HEK293T (cell line): Measurements from ENCODE around the gene EDIL3.

Experiments
- CTCF ChIA-PET: fragments of 350-600 bp; formaldehyde crosslinking; extraction: SDS; loops from one replicate; lab custom pipeline; 2021; ENCODE audit warnings: antibody characterized with exemption, inconsistent platforms; lab: Yijun Ruan, JAX
- POLR2A ChIA-PET: fragments of 350-600 bp; formaldehyde crosslinking; extraction: SDS; loops from one replicate; lab custom pipeline; 2020; ENCODE audit warnings: antibody characterized with exemption, inconsistent platforms; lab: Yijun Ruan, JAX
- DNase-seq: peaks from one replicate; pipeline ENCODE4 v3.0.0; 2012; ENCODE audit warnings: mixed read lengths; ENCODE audit errors: extremely low spot score
- ARNT ChIP-seq: fragments of 450-650 bp; IDR thresholded peaks from 2 replicates; pipeline ENCODE4 v1.6.1; 2017; ENCODE audit warnings: mild to moderate bottlenecking
- BHLHE40 ChIP-seq: fragments of 450-650 bp; IDR thresholded peaks from 2 replicates; pipeline ENCODE4 v1.6.1; 2016; ENCODE audit warnings: mild to moderate bottlenecking, moderate library complexity, borderline replicate concordance
- CTBP1 ChIP-seq: fragments of 450-650 bp; IDR thresholded peaks from 2 replicates; pipeline ENCODE4 v1.6.1; 2016; ENCODE audit warnings: borderline replicate concordance
- ELF4 ChIP-seq: fragments of 450-650 bp; IDR thresholded peaks from 2 replicates; pipeline ENCODE4 v1.6.1; 2017; ENCODE audit warnings: antibody characterized with exemption
- FOXA1 ChIP-seq: fragments of 450-650 bp; IDR thresholded peaks from 2 replicates; pipeline ENCODE4 v1.6.1; 2016; ENCODE audit warnings: mild to moderate bottlenecking
- FOXK2 ChIP-seq: fragments of 450-650 bp; IDR thresholded peaks from 2 replicates; pipeline ENCODE4 v1.6.1; 2016; ENCODE audit warnings: mild to moderate bottlenecking
- FOXM1 ChIP-seq: fragments of 450-650 bp; IDR thresholded peaks from 2 replicates; pipeline ENCODE4 v1.6.1; 2017; ENCODE audit warnings: mild to moderate bottlenecking, borderline replicate concordance
- HDGF ChIP-seq: fragments of 450-650 bp; IDR thresholded peaks from 2 replicates; pipeline ENCODE4 v1.6.1; 2017; ENCODE audit warnings: antibody characterized with exemption, borderline replicate concordance
- L3MBTL2 ChIP-seq: fragments of 450-650 bp; conservative IDR thresholded peaks from 2 replicates; pipeline ENCODE4 v1.6.1; 2016; ENCODE audit warnings: mild to moderate bottlenecking
- LEF1 ChIP-seq: fragments of 450-650 bp; IDR thresholded peaks from 2 replicates; pipeline ENCODE4 v1.6.1; 2017; ENCODE audit warnings: mild to moderate bottlenecking, borderline replicate concordance
- NFRKB ChIP-seq: fragments of 450-650 bp; IDR thresholded peaks from 2 replicates; pipeline ENCODE4 v1.6.1; 2016; ENCODE audit warnings: mild to moderate bottlenecking, moderate library complexity
- PKNOX1 ChIP-seq: fragments of 450-650 bp; IDR thresholded peaks from 2 replicates; pipeline ENCODE4 v1.6.1; 2016
- SP1 ChIP-seq: fragments of 450-650 bp; IDR thresholded peaks from 2 replicates; pipeline ENCODE4 v1.6.1; 2017
- SUZ12 ChIP-seq: fragments of 450-650 bp; IDR thresholded peaks from 2 replicates; pipeline ENCODE4 v1.6.1; 2016; ENCODE audit warnings: mild to moderate bottlenecking
- TARDBP ChIP-seq: fragments of 450-650 bp; IDR thresholded peaks from 2 replicates; pipeline ENCODE4 v1.6.1; 2016
- ZNF384 ChIP-seq: fragments of 450-650 bp; IDR thresholded peaks from 2 replicates; pipeline ENCODE4 v1.6.1; 2016

Gene EDIL3

DNA sequence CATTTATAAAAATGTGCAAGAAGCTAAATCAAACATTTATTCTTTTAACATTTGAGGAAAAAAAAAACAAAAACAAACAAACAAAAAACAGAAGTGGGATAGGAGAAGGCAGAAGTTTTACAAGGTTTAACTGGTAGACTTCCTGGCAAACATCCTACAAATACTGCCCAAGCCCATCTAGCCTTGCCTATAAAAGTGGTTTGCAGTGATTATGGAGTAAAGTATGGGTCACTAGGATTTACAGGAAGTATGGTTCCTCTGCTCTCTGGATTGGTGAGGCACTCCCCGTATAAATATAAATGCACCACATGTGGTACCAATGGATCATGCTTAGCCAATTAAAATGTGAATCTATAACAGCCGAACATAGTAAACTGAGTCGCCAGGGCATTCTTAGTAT, 291.9 kb downstream of the EDIL3 start:
- TF ChIP-seq ELF4 (no peak), BHLHE40 (no peak)
- ChIA-PET POLR2A (no interaction called here), CTCF (no interaction called here)
- DNase-seq: no peak

- POLR2A ChIA-PET: no interaction called here
These were observed 293.4 kb downstream of the EDIL3 start for GRCh38 chr5:84091127-84091799.

DNA sequence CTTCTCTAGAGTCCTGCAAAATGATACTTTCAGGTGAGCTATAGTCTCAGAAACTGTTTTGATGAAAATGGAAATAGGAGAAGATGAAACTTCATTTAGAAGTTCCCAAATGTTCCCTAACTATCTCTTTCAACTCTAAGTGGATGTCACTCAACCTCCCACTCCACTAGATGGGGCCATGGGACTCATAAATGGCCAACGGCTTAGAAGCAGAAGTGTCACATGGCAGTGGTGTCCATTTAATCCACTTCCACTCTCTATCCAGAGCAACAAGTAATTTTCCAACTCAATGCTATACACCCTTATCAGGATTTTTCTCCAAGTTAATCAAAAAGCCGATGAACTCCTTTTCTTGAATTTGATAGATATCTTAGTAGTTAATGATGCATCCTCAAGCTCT, 295.7 kb downstream of the EDIL3 start:
- CTCF ChIA-PET: no interaction called here
- peak; percentile 11 for DNase-seq

More at GRCh38 chr5:84091127-84091799, 293.4 kb downstream of the EDIL3 start:
- TF ChIP-seq FOXA1 (no peak), SP1 (no peak), SUZ12 (no peak), FOXK2 (no peak), LEF1 (no peak), BHLHE40 (no peak), L3MBTL2 (no peak), ZNF384 (no peak), FOXM1 (no peak), TARDBP (no peak), PKNOX1 (no peak), NFRKB (no peak), ELF4 (no peak), HDGF (no peak), ARNT (no peak), CTBP1 (no peak)
- CTCF ChIA-PET: no interaction called here
- no peak for DNase-seq

GRCh38 chr5:84086511-84086910, 298.2 kb downstream of the EDIL3 start:
- no peak for TF ChIP-seq TARDBP
- no peak for TF ChIP-seq HDGF
- TF ChIP-seq ZNF384: no peak
- TF ChIP-seq LEF1: no peak
- CTCF ChIA-PET: no interaction called here
- POLR2A ChIA-PET: no interaction called here
- no peak for DNase-seq

More for the DNA sequence above, 295.7 kb downstream of the EDIL3 start:
- TF ChIP-seq FOXM1: no peak
- no peak for TF ChIP-seq BHLHE40
- TF ChIP-seq SP1: no peak
- TF ChIP-seq SUZ12: no peak
- TF ChIP-seq NFRKB: no peak
- peak; percentile 65 for TF ChIP-seq PKNOX1
- TF ChIP-seq FOXA1: no peak
- TF ChIP-seq FOXK2: no peak
- POLR2A ChIA-PET: no interaction called here

DNA sequence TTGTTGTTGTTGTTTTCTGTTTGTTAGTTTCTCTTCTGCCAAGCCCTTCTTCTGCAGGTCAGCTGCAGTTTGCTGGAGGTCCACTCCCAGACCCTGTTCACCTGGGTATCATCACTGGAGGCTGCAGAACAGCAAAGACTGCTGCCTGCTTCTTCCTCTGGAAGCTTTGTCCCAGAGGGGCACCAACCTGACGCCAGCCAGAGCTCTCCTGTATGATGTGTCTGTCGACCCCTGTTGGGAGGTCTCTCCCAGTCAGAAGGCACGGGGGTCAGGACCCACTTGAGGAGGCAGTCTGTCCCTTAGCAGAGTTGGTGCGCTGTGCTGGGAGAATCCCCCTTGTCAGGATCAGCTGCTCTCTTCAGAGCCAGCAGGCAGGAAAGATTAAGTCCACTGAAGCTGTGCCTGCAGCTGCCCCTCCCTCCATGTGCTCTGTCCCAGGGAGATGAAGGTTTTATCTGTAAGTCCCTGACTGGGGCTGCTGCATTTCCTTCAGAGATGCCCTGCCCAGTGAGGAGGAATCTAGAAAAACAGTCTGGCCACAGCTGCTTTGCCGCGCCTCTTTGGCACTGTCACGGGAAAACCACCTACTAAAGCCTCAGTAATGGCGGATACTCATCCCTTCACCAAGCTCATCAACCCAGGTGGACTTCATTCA, 299.2 kb downstream of the EDIL3 start:
- no peak for TF ChIP-seq NFRKB
- TF ChIP-seq L3MBTL2: no peak
- TF ChIP-seq ELF4: no peak
- no peak for TF ChIP-seq TARDBP
- TF ChIP-seq SUZ12: no peak
- no peak for TF ChIP-seq CTBP1
- no peak for TF ChIP-seq FOXM1
- TF ChIP-seq BHLHE40: no peak
- no peak for TF ChIP-seq LEF1
- TF ChIP-seq ZNF384: no peak
- TF ChIP-seq FOXK2: no peak
- POLR2A ChIA-PET: no interaction called here
- CTCF ChIA-PET: no interaction called here
- DNase-seq: no peak

DNA sequence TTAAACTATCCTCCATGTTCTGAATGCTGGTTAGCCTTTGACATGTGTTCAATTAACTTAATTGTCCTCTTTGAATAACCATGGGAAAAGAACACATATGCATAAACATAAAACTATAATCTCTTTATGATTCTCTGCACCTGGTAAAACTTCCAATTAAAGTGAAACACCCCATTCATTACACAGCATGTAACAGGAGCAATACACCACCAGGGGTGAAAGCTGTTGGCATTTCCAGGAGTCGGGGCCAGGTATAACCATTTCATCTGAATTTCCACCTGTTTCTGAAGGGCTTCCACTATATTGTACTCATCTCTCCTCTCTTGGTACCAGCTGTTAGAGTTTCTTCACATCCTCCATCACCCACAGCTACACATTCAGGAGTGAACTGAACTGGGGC, 303.8 kb downstream of the EDIL3 start:
- CTCF ChIA-PET: no interaction called here
- POLR2A ChIA-PET: no interaction called here
- no peak for TF ChIP-seq L3MBTL2
- no peak for TF ChIP-seq TARDBP
- DNase-seq: no peak

GRCh38 chr5:84072339-84072738, 312.3 kb downstream of the EDIL3 start:
- CTCF ChIA-PET: no interaction called here

More at GRCh38 chr5:84072339-84072738, 312.3 kb downstream of the EDIL3 start:
- POLR2A ChIA-PET: no interaction called here
- no peak for TF ChIP-seq FOXM1
- TF ChIP-seq PKNOX1: no peak
- no peak for TF ChIP-seq LEF1
- TF ChIP-seq ELF4: no peak
- no peak for TF ChIP-seq HDGF
- no peak for TF ChIP-seq NFRKB
- no peak for DNase-seq
